ENCODE measurements around the gene MBIP. TPM values are rescaled to one million over a fixed set of nuclear protein-coding genes. Genes with fewer than 3 reads are reported as not detected.
"Not testable (repeated sequence)": the region's sequence is repeated elsewhere in the genome, so short reads cannot be mapped to it uniquely, and the experiment has no call there.

Gene MBIP
- polyA plus RNA-seq (ENCODE audit: insufficient read length in 3 of 3), result 10 to 100 TPM; 45.7 to 55.2 (median 48.8) TPM
- long read RNA-seq, donor 1, transcript MBIP-201 (9 exons, 1,586 nt), result minor isoform, 7 of 23 reads
- long read RNA-seq, donor 1, transcript MBIP-203 (9 exons, 1,648 nt), result major isoform, 14 of 23 reads
- long read RNA-seq, donor 1, partial matches to known transcripts, result 0 of 23 reads
- long read RNA-seq, donor 1, other reads (novel, unspliced or antisense), result 0 of 23 reads
- long read RNA-seq, donor 2, transcript MBIP-201 (9 exons, 1,586 nt), result minor isoform, 5 of 24 reads
- long read RNA-seq, donor 2, transcript MBIP-203 (9 exons, 1,648 nt), result major isoform, 15 of 24 reads
- long read RNA-seq, donor 2, partial matches to known transcripts, result 0 of 24 reads
- long read RNA-seq, donor 2, other reads (novel, unspliced or antisense), result 0 of 24 reads
- long read RNA-seq, donor 3, transcript MBIP-203 (9 exons, 1,648 nt), result major isoform, 18 of 21 reads
- long read RNA-seq, donor 3, partial matches to known transcripts, result 0 of 21 reads
- long read RNA-seq, donor 3, other reads (novel, unspliced or antisense), result 0 of 21 reads
- long read RNA-seq, donor 4, transcript MBIP-201 (9 exons, 1,586 nt), result minor isoform, 5 of 24 reads
- long read RNA-seq, donor 4, transcript MBIP-203 (9 exons, 1,648 nt), result major isoform, 16 of 24 reads
- long read RNA-seq, donor 4, partial matches to known transcripts, result 0 of 24 reads
- long read RNA-seq, donor 4, other reads (novel, unspliced or antisense), result 0 of 24 reads
- long read RNA-seq, donor 5, transcript MBIP-203 (9 exons, 1,648 nt), result major isoform, 5 of 9 reads
- long read RNA-seq, donor 5, partial matches to known transcripts, result 0 of 9 reads
- long read RNA-seq, donor 5, other reads (novel, unspliced or antisense), result 0 of 9 reads
- long read RNA-seq, donor 6, transcript MBIP-201 (9 exons, 1,586 nt), result minor isoform, 7 of 26 reads
- long read RNA-seq, donor 6, transcript MBIP-203 (9 exons, 1,648 nt), result major isoform, 16 of 26 reads
- long read RNA-seq, donor 6, partial matches to known transcripts, result 0 of 26 reads
- long read RNA-seq, donor 6, other reads (novel, unspliced or antisense), result 0 of 26 reads
- long read RNA-seq, donor 7, transcript MBIP-203 (9 exons, 1,648 nt), result major isoform, 21 of 28 reads
- long read RNA-seq, donor 7, partial matches to known transcripts, result 0 of 28 reads
- long read RNA-seq, donor 7, other reads (novel, unspliced or antisense), result 0 of 28 reads
- long read RNA-seq, donor 8, transcript MBIP-203 (9 exons, 1,648 nt), result major isoform, 8 of 9 reads
- long read RNA-seq, donor 8, partial matches to known transcripts, result 0 of 9 reads
- long read RNA-seq, donor 8, other reads (novel, unspliced or antisense), result 0 of 9 reads
- long read RNA-seq, donor 9, transcript MBIP-203 (9 exons, 1,648 nt), result major isoform, 21 of 25 reads
- long read RNA-seq, donor 9, partial matches to known transcripts, result 0 of 25 reads
- long read RNA-seq, donor 9, other reads (novel, unspliced or antisense), result 0 of 25 reads
- long read RNA-seq, donor 10, transcript MBIP-203 (9 exons, 1,648 nt), result major isoform, 8 of 23 reads
- long read RNA-seq, donor 10, partial matches to known transcripts, result 7 of 23 reads
- long read RNA-seq, donor 10, other reads (novel, unspliced or antisense), result 0 of 23 reads
- long read RNA-seq, donor 11, transcript MBIP-203 (9 exons, 1,648 nt), result major isoform, 10 of 16 reads
- long read RNA-seq, donor 11, partial matches to known transcripts, result 0 of 16 reads
- long read RNA-seq, donor 11, other reads (novel, unspliced or antisense), result 0 of 16 reads
- long read RNA-seq, donor 12, transcript MBIP-203 (9 exons, 1,648 nt), result major isoform, 18 of 33 reads
- long read RNA-seq, donor 12, partial matches to known transcripts, result 8 of 33 reads
- long read RNA-seq, donor 12, other reads (novel, unspliced or antisense), result 0 of 33 reads
- long read RNA-seq, donor 13, partial matches to known transcripts, result 0 of 5 reads
- long read RNA-seq, donor 13, other reads (novel, unspliced or antisense), result 0 of 5 reads
- long read RNA-seq, donor 14, result 0 reads
- long read RNA-seq, donor 15, result 0 reads
- long read RNA-seq, donor 16, transcript MBIP-203 (9 exons, 1,648 nt), result major isoform, 29 of 31 reads
- long read RNA-seq, donor 16, partial matches to known transcripts, result 0 of 31 reads
- long read RNA-seq, donor 16, other reads (novel, unspliced or antisense), result 0 of 31 reads

DNA sequence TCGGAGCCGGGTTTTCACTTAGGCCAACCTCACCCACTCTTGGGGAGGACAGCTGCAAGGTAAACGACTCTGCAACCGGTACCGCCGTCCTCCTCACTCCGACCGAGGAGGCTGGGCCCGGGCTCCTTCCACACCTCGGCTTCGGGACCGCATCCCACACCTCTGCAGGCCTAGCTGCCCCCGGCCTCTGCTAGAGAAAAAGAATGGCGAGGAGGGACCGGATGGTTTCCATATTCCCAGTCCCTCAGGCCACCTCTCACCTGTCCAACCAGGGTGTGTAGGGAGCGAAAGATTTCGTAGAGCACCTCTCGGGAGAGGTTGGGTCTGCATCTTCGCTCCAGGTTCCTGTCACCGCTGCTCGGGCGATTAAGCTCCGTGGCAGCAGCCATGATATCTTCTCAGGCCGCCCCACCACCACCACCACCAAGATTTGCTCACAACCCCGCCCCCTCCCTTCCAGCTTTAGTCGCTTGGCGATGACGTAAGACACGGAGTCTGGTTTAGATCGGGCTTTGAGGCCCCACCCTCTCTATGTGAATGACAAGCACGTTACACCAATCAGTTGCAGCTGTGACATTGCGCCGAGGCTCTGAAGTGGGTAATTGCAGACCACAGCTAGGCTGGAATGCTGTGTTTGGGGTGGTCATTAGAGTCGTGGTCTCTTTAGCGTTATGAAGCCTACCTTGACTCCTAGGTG, at the start of gene MBIP:
TSS of gene MBIP (minus strand) at position 438 of the 697 bp plus-strand sequence. CDS start at position 389, 49 bp downstream.
- peak; percentile 99 for DNase-seq

DNA sequence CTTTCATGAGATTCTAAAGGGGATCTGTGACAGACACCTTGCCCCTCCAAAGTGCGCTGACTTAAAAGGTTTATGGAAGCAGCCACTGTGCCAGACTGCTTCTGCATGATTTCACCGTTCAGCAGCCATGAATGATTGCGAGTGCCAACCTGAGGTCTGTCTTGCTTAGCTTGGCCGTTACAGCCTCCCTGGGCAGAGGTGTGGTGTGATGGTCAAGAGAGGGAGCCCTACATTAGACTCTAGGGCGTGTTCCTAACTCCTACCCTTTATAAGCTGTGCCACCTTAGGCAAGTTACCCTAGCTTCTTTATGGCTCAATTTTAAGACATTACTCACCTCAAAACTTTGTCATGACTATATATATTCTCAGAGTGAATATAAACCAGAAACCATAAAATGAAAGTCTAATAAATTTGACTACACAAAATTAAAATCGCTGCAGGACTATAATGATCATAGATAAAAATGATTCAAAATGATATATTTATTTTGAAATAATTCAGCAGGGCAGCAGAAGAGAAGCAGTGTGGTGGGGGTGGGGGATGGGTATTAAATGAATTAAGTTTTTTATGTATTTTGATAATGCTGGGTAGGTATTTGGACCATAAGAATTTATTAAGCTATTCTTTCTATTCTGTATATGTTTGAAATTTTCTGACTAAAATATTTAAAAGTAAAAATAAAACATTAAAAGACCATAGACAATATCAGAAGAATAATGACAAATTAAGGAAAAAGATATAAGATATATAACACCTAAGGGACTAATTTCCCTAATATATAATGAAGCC, 47.7 kb upstream of the MBIP start:
- no peak for DNase-seq

DNA sequence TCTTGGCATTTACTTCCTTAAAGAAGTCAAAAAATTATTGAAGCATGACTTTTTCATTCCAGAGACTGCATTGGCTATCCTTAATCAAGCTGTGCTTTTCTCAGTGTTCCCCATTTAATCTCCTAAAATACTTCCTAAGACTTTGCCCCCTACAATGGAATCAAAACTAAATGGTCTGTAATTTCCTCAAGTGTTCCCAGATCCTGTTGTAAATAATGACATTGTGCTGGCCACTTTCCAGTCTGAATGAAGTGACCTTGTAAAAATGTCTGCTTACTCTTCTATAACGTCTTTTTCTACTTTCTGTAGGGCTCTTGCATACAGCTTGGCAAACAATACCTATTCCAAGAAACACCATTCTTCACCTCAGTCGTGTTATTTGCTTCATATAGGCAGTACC, 45.3 kb upstream of the MBIP start:
- DNase-seq, result no peak

DNA sequence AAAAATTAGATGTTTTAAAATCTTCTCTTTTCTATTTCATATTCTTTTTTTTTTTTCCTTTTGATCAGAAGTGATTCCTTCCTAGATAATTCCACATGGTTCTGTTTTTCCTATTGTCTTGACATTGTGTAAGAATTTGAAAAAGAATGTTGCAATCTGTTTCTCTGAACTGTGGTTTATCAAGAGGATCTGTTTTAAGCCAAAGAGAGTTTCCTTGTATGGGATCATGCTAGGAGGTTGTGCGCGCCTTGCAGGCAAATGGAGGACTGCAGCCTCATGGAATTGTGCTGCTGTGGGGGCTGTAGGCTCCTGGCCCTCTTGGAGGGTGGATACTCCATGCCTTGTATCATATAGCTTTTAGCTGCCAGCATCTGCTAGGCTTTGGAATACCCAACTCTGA, 43.3 kb upstream of the MBIP start:
- DNase-seq, result no peak

GRCh38 chr14:36362648-36363047, 42.2 kb upstream of the MBIP start:
- DNase-seq, result no peak

DNA sequence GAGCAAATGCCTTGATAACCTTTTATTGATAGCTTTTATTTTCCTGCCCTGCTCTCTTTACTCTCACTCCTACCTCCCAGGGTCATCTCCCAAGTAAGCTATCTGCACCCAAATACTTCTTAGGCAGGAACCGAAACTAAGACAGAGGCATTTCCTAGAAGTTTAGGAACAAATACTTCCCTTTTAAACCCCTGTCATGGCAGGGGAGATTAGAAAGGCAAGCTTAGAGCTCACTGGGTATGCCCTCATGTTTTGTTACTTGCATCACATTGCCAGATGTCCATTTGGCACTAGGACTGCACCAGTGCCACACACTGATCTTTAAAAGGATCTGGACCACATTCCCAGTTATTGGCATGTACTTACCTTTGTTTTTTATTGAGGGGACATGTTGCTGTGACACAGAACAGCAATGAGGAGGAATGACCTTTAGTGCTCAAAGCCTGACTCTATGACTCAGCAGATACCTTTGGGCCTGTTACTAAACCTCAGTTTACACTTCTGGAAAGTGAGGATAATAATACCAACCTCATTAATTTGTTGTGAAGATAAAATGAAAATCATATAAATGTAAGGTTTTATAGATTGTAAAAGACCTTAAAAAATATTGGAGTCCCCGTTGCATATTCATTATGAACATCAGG, 40.9 kb upstream of the MBIP start:
- DNase-seq, result no peak

GRCh38 chr14:36356862-36357261, 36.4 kb upstream of the MBIP start:
- DNase-seq, result no peak

GRCh38 chr14:36346052-36346451, 25.6 kb upstream of the MBIP start:
- no peak for DNase-seq

DNA sequence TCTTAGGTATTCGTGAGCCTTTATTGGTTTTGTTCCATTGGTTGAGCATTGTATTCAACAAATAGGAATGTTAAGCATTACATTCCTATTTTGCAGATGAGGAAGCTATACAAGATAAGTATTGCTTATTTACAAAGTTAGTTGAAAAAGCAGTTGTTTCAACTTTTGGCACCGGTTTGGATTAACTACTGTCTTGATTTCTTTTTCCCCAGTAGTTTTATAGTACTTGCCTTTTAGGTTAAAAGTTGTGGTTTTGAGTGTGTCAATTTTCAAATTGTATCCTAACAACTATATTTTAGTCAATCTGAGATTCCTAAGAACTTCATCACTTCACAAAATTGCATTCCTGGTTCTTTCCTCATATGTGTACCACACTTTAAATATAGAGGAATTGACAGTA, 23.8 kb upstream of the MBIP start:
- no peak for DNase-seq

- not testable (repeated sequence) for DNase-seq
These were observed 21.4 kb upstream of the MBIP start for GRCh38 chr14:36341811-36342210.

DNA sequence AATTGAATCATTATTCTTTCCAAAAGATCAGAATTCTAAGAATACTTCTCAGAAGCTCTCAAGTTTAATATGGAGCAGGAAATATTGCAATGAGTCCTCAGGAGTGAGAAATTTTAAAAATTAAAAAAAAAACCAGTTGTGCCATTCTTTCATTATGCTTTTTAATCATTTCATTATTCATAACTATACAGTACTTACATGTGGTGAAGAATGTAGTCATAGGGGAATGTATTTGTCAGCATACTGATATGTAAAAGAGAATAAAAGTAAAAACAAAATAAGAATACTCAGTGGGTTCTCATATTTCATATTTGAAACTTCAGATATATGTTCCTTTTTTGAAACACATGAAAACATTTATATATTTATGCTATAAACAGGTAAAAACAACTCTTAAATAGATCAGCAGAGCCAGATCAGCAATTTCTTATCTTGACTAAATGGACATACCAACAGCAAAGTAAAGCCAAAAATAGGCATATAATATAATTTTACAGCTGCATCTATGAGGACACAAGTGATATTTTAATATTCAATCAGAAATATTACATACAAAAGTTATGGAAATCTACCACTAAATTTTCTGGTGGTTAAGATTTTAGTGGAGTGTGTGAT, 19.9 kb upstream of the MBIP start:
- no peak for DNase-seq

DNA sequence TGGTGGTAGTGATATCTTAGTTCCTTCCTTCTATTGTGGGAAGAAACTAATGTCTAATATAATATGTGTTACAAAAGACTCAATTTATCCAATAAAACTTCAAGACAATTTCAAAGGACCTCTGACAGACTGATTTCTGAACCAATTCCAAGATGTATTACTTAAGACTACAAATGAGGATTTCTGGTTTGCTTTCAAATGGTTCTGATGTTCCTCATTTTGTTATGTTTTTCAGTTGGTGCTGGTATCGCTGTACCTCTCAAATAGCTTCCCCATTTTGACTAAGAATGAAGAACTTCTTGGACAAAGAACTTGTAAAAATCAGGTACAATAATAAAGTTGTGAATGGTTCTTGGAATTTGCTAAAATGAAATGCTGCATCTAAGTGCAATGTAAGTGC, 19.4 kb upstream of the MBIP start:
- no peak for DNase-seq

- DNase-seq, result no peak
These were observed 12.7 kb upstream of the MBIP start for GRCh38 chr14:36333119-36333518.

DNA sequence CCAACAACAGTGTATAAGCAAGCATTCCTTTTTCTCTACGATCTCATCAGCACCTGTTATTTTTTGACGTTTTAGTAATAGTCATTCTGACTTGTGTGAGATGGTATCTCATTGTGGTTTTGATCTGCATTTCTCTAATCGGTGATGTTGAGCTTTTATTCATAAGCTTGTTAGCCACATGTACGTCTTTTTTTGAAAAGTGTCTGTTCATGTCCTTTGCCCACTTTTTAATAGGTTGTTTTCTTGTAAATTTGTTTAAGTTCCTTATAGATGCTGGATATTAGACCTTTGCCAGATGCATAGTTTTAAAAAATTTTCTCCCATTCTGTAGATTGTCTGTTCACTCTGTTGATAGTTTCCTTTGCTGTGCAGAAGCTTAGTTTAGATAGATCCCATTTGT, 7.1 kb upstream of the MBIP start:
- not testable (repeated sequence) for DNase-seq

GRCh38 chr14:36325853-36326252, 5.4 kb upstream of the MBIP start:
- no peak for DNase-seq

GRCh38 chr14:36324897-36325296, 4.5 kb upstream of the MBIP start:
- DNase-seq, result no peak

DNA sequence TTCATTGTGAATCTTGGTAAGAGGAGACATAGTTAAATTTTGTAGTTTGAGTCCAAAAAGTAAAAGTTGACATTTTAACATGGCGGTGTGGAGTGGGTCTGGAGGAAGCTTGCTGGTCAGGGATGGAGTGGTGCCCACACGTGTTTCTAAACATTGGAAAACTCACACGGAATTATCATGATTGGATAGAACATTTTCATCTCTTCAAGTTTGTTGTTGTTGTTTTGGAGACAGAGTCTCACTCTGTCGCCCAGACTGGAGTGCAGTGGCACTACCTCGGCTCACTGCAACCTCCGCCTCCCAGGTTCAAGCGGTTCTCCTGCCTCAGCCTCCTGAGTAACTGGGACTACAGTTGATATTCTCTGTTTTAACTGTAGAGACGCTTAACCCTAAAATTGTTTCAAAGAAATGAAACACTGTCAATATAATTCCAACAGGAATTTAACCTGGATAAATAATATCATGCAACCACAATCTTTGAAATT, 502 bp upstream of the MBIP start:
- DNase-seq, result no peak

DNA sequence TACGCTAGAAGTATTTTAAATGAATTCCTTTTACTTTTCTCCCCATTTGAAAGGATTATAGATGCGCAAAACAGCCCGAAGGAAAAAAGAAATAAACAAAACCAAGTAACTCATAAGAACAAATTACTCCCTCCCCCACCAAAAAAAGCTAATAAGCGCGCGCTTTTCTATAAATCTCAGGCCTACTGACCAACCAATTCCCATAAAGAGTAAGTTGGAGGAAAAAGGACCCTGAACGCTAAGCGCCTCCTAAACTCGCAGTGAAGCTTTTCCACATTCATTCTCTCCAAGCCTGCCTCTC, 588 bp downstream of the MBIP start:
- DNase-seq, result peak; percentile 52
